ENCODE measurements around the gene ECM2.
A peak's percentile ranks its signal among the peaks of the same experiment; 100 is the strongest.
"Not testable (repeated sequence)": the region's sequence is repeated elsewhere in the genome, so short reads cannot be mapped to it uniquely, and the experiment has no call there.

Gene ECM2

DNA sequence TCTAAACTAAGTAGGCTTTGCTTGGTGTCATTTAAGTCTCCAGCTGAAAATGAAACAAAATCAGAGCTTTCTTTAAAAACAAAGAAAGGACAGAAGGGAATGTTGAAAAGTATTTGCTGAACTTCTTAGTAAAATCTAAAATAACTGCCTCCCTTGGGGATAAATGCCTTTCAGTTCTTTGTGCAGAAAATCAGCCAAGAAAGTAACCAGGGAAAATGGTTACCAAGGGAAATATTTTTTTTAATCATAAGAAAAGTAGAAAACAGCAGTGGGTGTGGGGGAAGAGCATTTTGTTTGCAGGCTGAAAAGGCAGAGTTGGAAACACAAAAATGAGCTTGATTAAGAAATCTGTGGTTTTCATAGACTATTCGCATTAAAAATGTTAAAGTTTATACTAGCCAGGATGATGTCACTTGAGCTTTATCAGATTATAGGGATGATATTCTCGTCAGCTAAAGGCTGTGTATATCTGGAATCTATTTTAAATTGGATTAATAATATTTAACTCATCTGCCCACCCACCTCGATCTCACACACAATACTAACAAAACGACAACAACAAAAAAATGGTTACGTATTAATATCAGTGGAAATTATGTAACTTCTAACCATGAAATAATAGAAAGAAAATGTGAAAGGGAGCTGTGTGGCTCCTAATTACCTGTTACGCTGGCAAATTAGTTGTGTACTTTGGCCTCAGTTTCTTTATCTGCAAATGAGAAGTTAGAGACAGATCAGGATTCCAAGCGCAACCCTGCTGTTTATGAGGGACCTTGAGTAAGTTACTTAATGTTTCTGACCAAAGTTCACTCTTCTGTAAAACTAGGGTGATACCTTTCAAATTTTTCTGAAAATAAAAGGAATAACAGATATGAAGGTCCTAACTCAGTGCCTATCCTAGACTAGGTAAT, at the start of gene ECM2:
ECM2 (minus strand) TSS at position 51 of the 911 bp plus-strand sequence. CDS start 13,124 bp downstream, outside the sequence.
- TF ChIP-seq, protein P1, sequence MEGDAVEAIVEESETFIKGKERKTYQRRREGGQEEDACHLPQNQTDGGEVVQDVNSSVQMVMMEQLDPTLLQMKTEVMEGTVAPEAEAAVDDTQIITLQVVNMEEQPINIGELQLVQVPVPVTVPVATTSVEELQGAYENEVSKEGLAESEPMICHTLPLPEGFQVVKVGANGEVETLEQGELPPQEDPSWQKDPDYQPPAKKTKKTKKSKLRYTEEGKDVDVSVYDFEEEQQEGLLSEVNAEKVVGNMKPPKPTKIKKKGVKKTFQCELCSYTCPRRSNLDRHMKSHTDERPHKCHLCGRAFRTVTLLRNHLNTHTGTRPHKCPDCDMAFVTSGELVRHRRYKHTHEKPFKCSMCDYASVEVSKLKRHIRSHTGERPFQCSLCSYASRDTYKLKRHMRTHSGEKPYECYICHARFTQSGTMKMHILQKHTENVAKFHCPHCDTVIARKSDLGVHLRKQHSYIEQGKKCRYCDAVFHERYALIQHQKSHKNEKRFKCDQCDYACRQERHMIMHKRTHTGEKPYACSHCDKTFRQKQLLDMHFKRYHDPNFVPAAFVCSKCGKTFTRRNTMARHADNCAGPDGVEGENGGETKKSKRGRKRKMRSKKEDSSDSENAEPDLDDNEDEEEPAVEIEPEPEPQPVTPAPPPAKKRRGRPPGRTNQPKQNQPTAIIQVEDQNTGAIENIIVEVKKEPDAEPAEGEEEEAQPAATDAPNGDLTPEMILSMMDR (conservative IDR thresholded peaks at IDR 0.05; ENCODE audit: control insufficient read depth, insufficient read depth, low read depth, low read length): no peak
- peak; percentile 68 for DNase-seq (ENCODE audit: low read depth)
- H3K4me3 ChIP-seq (ENCODE audit: control insufficient read depth, low read depth, low read length): peak within 1 kb of the TSS; percentile 27

DNA sequence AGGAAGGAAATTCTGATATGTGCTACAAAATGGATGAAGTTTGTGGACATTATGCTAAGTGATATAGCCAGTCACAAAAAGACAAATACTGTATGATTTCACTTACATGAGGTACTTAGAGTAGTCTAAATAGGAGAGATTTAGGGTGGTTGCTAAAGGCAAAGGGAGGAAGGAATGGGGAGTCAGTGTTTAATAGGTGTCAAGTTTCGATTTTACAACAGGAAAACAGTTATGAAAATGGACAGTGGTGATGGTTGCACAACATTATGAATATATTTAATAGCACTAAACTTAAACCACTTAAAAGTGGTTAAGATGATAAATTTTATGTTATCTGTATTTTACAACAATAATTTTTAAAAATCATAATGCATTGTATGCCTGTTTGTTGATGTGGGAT, 40.4 kb upstream of the ECM2 start:
- DNase-seq (ENCODE audit: low read depth): no peak
- no peak overlapping the region for H3K4me3 ChIP-seq (ENCODE audit: control insufficient read depth, low read depth, low read length)
- TF ChIP-seq, protein P1 (conservative IDR thresholded peaks at IDR 0.05; ENCODE audit: control insufficient read depth, insufficient read depth, low read depth, low read length): no peak

DNA sequence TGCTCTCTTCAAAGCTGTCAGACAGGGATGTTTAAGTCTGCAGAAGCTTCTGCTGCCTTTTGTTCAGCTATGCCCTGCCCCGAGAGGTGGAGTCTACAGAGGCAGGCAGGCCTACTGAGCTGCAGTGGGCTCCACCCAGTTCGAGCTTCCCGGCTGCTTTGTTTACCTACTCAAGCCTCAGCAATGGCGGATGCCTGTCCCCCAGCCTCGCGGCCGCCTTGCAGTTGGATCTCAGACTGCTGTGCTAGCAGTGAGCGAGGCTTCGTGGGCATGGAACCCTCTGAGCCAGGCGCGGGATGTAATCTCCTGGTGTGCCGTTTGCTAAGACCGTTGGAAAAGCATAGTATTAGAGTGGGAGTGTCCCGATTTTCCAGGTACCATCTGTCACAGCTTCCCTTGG, 37.8 kb upstream of the ECM2 start:
- not testable (repeated sequence) for DNase-seq (ENCODE audit: low read depth); H3K4me3 ChIP-seq (ENCODE audit: control insufficient read depth, low read depth, low read length)

DNA sequence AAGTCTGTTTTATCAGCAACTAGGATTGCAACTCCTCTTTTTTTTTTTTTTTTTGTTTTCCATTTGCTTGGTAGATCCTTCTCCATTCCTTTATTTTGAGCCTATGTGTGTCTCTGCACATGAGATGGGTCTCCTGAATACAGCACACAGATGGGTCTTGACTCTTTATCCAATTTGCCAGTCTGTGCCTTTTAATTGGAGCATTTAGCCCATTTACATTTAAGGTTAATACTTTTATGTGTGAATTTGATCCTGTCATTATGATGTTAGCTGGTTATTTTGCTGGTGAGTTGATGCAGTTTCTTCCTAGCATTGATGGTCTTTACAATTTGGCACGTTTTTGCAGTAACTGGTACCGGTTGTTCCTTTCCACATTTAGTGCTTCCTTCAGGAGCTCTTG, 36.1 kb upstream of the ECM2 start:
- H3K4me3 ChIP-seq (ENCODE audit: control insufficient read depth, low read depth, low read length); DNase-seq (ENCODE audit: low read depth): not testable (repeated sequence)

DNA sequence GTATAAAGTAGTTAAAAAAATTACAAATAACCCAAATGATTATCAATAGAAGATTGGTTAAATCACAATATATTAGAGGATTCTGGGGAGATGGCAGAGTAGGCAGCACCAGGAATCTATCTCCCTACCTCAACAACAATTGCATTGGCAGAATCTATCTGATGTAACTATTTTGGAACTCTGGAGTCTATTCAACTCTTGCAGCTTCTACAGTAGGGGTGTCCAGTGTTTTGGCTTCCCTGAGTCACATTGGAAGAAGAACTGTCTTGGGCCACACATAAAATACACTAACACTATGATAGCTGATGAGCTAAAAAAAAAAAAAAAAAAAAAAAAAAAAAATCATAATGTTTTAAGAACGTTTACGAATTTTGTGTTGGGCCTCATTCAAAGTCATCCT, 29.2 kb upstream of the ECM2 start:
- no peak overlapping the region for H3K4me3 ChIP-seq (ENCODE audit: control insufficient read depth, low read depth, low read length)
- TF ChIP-seq, protein P1 (conservative IDR thresholded peaks at IDR 0.05; ENCODE audit: control insufficient read depth, insufficient read depth, low read depth, low read length): no peak
- peak; percentile 64 for DNase-seq (ENCODE audit: low read depth)

DNA sequence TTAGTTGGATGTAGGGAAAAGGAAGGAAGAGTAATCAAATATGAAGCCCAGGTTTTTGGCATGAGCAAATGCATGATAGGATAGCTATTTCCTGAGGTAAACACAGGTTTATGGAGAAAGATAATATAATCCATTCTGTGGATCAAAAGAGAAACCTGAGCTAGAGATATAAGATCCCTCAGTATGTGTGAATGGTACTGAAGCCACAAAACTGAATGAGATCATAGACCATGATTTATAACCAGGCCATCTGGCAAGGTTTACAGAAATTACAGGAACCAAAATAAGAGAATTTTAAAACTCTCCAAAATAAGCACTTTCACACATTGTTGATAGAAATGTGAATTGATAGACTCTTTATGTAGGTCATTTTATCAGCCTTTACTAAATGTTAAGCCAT, 28.7 kb upstream of the ECM2 start:
- DNase-seq (ENCODE audit: low read depth): peak; percentile 75

DNA sequence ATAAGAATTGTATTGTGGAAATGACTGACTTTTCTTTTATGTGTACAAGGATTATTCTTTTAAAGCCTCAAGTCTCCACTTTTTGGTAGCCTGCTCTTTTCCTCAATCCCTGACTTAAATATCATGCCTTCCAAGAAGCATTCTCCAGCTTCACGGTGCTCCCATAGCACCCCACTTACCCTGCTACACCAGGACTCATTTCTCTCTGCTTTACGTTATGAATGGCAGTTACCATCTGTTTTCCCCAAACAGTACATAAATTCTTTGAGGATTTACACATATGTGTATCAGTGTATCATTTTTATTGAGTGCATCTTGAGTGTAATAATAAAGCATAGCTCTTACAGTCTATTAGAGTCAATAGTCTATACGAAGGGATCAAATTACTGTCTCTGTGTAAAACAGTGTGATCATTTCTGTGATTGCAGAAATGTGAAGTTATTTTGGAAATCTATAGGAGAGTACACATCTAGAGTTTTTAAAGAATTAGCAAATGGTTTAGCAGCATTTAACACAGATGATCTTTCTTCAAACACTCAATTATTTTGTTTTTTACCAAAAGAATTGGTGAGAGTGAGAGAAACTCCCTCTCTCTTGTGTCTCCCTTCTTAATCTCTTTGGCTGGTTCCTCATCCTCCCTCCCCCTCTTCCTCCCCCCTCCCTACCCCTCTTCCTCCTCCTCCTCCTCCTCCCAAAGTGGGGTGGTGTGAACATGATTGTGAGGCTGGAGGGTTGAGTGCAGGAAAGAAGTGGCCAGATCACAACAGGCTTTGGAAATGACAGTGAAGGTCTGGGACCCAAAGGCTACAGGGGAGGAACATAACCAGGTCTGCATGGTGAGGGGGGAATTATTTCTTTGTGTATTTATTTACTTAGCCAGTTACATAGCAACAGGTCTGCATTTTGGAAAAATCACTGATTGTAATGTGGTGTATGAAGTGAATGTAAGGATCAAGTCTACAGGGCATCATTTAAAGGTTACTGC, 27.6 kb upstream of the ECM2 start:
- H3K4me3 ChIP-seq (ENCODE audit: control insufficient read depth, low read depth, low read length): no peak overlapping the region

More for the DNA sequence above, 28.7 kb upstream of the ECM2 start:
- TF ChIP-seq, protein P1 (conservative IDR thresholded peaks at IDR 0.05; ENCODE audit: control insufficient read depth, insufficient read depth, low read depth, low read length): no peak
- H3K4me3 ChIP-seq (ENCODE audit: control insufficient read depth, low read depth, low read length): no peak overlapping the region

More for the DNA sequence above, 27.6 kb upstream of the ECM2 start:
- TF ChIP-seq, protein P1 (conservative IDR thresholded peaks at IDR 0.05; ENCODE audit: control insufficient read depth, insufficient read depth, low read depth, low read length): no peak
- DNase-seq (ENCODE audit: low read depth): no peak
